NCI-H1436 treated with DMSO at 0.1 percent for 48 hours (cell line): ENCODE data around the gene HSP90AB1.

ENCODE experiments used
- DNase-seq: peaks from one replicate; lab custom pipeline; 2025; lab: John Stamatoyannopoulos, UW

Gene HSP90AB1

DNA sequence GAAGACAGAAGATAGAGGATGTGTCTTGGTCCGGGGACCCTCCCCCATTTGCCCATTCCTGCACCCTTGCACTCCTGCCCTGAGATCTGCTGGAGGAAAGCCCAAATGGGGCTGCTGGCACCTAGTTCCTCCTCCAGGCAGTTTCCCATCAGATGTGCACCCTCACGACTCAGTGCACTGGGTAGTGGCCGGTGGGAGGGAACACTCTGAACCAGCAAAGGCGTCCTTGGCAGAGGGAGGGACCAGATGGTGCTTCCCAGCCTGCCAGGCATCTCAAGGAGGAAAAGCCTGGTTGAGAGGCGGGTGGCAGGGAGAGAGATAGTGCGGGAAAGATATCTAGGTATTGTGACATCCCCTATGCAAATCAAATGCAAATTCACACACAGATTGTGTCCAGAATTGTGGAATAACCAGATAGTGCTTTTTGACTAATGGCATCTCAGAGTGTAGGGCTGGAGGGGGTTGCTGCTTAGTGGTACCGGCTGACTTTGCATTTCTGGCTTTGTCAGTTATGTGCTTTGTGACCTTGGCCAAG is 42.9 kb downstream of the HSP90AB1 start:
- DNase-seq = no peak

GRCh38 chr6:44291841-44292240 is 44.9 kb downstream of the HSP90AB1 start:
- DNase-seq = no peak

- DNase-seq = no peak
Observed at GRCh38 chr6:44292661-44293365, 45.9 kb downstream of the HSP90AB1 start.

DNA sequence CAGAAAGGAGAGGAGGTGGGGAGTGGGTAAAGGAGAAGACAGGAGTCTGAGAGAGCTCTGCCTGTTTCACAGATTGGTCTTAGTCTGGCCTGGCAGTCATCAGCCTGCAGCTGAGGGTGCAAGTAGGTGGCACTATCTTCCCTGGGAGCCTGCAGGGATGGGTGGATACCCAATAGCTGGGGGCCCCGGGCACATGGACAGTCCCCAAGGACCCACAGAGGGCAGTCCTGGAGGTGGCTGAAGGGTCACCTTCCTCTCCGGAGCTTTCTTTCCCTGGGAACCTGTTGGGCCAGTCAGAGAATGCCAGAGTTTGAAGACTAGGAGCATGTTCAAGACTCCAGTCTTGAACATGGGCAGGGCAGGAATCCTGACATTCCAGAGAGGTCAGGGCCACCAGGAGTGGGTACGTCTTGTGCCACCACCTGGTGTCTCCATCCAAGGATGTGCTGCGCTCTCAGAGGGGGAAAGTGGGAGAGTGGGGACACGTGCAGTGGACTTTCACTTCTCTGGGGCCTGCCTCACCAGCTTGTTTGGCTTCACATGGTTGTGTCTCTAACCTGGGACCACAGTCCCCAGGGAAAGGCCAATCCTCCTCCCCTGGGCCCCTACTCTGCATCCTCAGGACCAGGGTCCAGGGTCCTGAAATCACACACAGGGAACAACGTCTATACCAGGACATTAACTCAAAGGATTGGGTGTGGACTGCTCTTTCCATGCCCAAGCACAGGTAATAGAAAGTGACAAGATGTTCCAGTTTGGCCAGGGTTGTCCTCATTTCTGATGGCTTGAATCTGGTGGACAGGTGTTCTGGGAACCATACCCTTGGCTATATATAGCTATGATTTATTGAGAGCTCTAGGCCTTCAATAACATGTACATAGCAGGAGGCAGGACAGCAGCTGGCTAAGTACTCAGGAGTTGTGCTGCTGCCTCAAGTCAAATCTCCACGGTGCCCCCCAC is 48.2 kb downstream of the HSP90AB1 start:
- no peak for DNase-seq

DNA sequence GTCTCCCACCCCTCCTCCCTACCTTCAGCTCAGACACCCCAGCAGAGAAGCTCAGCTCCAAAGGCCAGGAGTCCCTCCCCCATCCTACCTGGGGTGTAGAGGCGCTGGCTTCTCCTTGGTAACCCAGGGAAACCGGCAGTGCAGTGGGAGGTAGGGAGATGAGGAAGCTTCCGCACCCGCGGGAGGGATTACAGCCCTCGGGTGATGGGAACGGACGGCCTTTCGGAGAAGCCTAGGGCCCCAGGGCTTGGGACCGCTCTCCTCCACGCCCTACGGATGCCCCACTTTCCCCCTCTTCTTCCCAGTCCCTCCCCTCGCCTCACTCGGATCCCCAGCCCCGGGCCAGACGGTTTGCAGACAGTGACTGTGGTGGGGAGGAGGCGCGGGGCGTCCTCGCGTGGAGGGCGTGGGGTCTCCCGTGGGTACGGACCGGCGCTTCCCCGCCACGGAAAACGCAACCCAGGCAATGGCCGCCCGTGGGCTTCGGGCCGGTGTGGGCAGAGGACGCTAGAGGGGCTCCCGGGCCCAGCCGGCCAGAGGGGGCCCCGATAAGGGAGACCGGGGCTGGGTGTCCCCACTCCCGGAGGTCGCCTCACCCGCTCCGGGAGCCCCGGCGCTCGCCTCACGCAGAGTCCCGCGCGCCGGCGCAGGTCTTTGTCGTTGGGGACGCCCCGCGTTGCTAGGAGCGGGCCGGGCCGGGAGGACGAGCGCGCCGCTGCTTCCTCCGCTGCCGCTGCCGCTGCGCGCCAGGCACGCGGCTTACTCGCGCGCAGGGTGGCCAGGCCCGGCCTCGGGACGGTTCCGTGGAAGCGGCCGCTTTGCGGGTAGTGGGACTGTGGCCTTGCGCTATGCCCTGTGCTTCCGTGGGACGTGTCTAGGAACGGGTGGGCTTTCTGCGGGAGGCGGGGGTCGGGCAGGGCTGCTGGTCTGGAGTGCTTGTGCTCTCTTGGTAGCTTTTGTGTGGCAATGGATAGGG is 50.5 kb downstream of the HSP90AB1 start:
- DNase-seq = no peak

DNA sequence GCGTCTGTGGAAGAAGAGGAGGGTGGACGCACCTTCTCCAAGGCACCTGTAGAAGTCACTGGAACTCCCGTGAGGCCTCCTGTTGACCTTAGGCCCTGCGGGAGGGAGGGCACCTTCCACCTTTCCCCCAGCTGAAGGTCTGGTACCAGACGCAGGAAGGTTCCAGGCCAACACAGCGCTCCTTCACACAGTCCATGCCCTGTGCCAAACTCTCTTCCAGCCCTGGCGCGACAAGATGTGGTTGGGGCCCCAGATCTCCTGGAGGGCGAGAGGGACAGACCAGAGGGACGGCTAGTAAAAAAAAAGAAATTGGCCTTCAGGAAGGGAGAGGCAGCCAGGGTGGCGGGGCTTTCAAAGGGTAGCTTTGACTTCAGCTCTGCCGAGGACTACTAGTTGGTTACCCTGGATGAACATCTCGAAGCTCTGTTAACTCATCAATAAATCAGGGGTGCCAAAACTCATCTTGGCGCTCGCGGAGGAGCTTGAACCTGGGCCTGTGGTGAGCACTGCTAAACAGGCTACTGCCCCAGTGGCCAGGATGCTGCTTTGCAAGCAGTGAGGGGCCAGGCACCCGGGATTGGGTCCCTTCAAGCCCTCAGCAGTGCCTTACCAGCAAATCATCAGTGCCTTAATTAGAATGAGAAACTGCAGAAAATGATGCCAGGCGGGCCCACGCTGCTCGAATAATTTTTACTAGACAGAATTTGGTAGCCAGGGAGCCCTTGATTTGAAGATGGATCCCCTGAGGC is 51.3 kb downstream of the HSP90AB1 start:
- DNase-seq = no peak

DNA sequence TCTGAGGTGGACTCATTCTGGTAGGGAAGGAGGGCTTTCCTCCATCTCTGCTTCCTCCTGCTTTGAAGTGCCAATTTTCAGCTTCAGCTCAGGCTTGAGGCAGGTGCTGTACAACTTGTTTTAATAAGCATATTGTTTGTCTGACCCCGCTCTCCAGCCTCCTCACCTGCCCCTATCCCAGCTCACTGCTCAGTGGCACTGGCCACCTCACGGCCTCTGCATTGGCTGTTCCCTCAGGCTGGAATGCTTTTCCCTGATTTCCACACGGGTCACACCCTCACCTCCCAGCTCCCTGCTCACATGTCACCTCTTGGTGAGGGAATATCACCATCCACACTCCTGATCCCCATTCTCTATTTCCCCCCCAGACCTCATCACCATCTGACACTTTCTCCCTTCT is 52.0 kb downstream of the HSP90AB1 start:
- DNase-seq = no peak

DNA sequence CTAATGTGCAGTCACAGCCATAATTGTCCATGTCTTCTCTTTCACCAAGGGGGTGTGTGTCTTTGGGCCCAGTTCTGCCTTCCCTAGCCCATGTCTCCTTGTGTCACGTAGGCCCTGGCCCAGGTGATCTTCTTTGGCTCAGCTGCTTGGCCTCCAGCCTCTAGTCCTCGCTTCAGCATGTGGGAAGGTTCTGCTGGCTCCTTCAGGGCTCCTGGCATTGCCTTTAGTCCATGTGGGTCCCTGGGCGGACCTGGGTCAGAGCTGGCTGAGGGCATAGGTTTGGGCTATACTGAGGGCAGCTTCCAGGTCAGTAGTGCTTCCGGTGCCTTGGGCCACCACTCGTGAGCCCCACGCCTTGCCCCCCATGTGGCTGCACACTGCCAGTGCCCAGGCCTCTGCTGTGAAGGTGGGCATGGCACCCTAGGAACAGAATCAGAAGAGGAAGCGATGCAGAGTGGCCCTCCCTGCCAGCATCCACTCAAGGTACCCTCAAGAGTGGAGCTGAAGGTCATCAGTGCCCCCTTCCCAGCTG is 53.5 kb downstream of the HSP90AB1 start:
- no peak for DNase-seq

DNA sequence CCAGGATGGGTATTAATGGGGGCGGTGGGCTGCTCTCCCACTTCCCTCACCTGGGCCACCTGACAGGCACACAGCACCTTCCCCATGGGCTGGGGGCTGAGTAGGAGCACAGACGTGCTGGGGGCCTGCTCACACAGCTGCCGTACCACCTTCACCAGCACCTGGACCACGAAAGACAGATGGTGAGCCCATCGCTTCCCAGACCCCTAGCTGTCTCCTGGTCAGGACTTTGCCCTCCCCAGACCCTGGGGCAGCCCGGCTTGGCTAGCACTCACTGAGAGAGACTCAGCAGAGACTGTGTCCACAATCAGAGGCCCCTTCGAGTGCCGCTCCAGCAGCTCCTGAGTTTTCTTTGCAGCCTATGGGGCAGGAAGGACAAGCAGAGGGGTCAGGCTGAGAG is 54.2 kb downstream of the HSP90AB1 start:
- no peak for DNase-seq

DNA sequence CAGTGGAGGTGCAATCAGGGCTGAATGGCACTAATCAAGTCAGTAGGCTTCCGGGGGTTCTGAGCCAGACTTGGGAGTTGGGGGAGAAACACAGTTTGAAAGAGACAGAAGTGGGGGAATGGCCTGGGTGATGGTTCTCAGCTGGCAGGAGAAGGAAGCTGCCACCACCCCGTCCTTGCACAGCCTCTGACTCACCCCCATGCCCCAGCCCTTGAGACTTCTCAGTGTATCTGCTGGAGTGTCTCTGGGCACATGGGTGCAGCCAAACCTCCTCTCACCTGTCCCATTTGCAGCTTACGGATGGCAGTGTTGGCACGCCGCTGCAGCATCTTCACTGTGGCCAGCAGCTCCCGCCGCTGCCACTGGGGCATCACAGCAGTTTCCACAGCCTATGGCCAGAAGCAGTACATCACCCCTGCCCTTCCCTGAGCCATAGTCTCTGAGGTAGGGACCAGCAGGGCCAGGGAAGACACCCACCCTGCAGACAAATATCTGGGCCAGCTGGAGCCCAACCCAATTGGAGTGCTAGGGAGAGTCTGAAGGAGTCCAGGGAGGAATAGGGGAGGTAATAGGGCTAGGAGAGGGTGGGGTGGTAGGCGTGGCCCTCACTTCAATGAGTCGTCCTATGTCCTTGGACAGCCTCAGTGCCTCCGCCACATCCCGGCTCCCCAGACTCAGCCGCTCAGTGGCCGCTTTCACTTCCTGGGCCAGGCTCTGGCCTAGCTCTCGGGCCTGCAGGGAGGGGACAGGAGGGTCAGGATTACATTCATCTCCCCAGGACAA is 55.1 kb downstream of the HSP90AB1 start:
- no peak for DNase-seq

- no peak for DNase-seq
Observed at GRCh38 chr6:44302856-44303255, 56.0 kb downstream of the HSP90AB1 start.
